HepG2 (cell line): ENCODE data around the gene INO80B. TPM values are rescaled to one million over a fixed set of nuclear protein-coding genes. Genes with fewer than 3 reads are reported as not detected.

Source experiments
- AHDC1 ChIP-seq: sonication (generic); formaldehyde crosslinking; IDR thresholded peaks from 2 replicates; pipeline ENCODE4 v1.5.1; 2020; ENCODE audit warnings: mild to moderate bottlenecking, missing genetic modification reagents, borderline replicate concordance
- DMAP1 ChIP-seq: IDR thresholded peaks from 2 replicates; pipeline ENCODE4 v1.6.1; 2016
- HNF1B ChIP-seq: sonication (generic); formaldehyde crosslinking; IDR thresholded peaks from 2 replicates; pipeline ENCODE4 v1.5.1; 2020; ENCODE audit warnings: mild to moderate bottlenecking, moderate library complexity, missing genetic modification reagents
- IRF9 ChIP-seq: sonication (generic); formaldehyde crosslinking; IDR thresholded peaks from 2 replicates; pipeline ENCODE4 v1.8.0; 2022; ENCODE audit warnings: missing genetic modification reagents, mild to moderate bottlenecking, borderline replicate concordance
- NRL ChIP-seq: sonication (generic); formaldehyde crosslinking; IDR thresholded peaks from 2 replicates; pipeline ENCODE4 v1.5.0; 2020; ENCODE audit warnings: missing genetic modification reagents, mild to moderate bottlenecking, moderate library complexity, borderline replicate concordance
- POLR2A ChIP-seq, 2 experiments: IDR thresholded peaks; 2 replicates each; pipeline ENCODE4 v1.6.1; 2011; ENCODE audit warnings: low read depth in 2 of 2, low read length in 2 of 2, mild to moderate bottlenecking in 1 of 2, moderate library complexity in 1 of 2; ENCODE audit not compliant: insufficient read depth in 1 of 2
- SIN3A ChIP-seq: IDR thresholded peaks from 2 replicates; pipeline ENCODE4 v1.6.1; 2011; ENCODE audit warnings: low read depth, mild to moderate bottlenecking, control low read depth, low read length, borderline replicate concordance
- ZBTB14 ChIP-seq: sonication (generic); formaldehyde crosslinking; IDR thresholded peaks from 2 replicates; pipeline ENCODE4 v1.4.0; 2020; ENCODE audit warnings: missing genetic modification reagents
- ZBTB34 ChIP-seq: sonication (generic); formaldehyde crosslinking; IDR thresholded peaks from 2 replicates; pipeline ENCODE4 v1.8.0; 2022; ENCODE audit warnings: mild to moderate bottlenecking, missing genetic modification reagents
- ZNF772 ChIP-seq: sonication (generic); formaldehyde crosslinking; IDR thresholded peaks from 2 replicates; pipeline ENCODE4 v1.5.0; 2020; ENCODE audit warnings: mild to moderate bottlenecking, missing genetic modification reagents
- polyA plus RNA-seq, 8 experiments: library from polyadenylated mRNA; depleted of rRNA in 3 of 8; stranded (reverse) in 7 of 8; unstranded in 1 of 8; fragments of >200 nt; fragmentation: Illumina TruSeq in 4 of 8; extraction: Trizol in 4 of 8; gene quantifications; 2 replicates each; pipeline versions ENCODE4 v1.2.1 to v1.2.3, GENCODE V29; 2011 to 2016; ENCODE audit warnings: low read depth in 4 of 8, missing spikeins in 1 of 8, mixed read lengths in 1 of 8; ENCODE audit not compliant: insufficient read depth in 1 of 8
- total RNA-seq, 5 experiments: library from RNA; depleted of rRNA; stranded (reverse); fragments of >200 nt; fragmentation: Illumina TruSeq; extraction: Trizol; gene quantifications; 2 replicates each; pipeline ENCODE4 v1.2.3, GENCODE V29; 2016; ENCODE audit warnings: low read depth in 1 of 5
- TF ChIP-seq, protein P1 (sequence below): sonication (generic); formaldehyde crosslinking; IDR thresholded peaks from 2 replicates; pipeline ENCODE4 v1.9.0; 2021; ENCODE audit warnings: missing genetic modification reagents, mild to moderate bottlenecking, borderline replicate concordance
- TF ChIP-seq, protein P2 (sequence below): sonication (generic); formaldehyde crosslinking; IDR thresholded peaks from 2 replicates; pipeline ENCODE4 v1.8.1; 2023; ENCODE audit warnings: mild to moderate bottlenecking, missing genetic modification reagents

Gene INO80B
- total and polyA plus RNA-seq, 2 of the 13 experiments (the other 11 are each of a cell fraction or from before 2014, with no cell fraction given) = 6.2 to 14.5 TPM

GRCh38 chr2:74429487-74430451 is 25.1 kb upstream of the INO80B start (continued):
- TF ChIP-seq, protein P1, sequence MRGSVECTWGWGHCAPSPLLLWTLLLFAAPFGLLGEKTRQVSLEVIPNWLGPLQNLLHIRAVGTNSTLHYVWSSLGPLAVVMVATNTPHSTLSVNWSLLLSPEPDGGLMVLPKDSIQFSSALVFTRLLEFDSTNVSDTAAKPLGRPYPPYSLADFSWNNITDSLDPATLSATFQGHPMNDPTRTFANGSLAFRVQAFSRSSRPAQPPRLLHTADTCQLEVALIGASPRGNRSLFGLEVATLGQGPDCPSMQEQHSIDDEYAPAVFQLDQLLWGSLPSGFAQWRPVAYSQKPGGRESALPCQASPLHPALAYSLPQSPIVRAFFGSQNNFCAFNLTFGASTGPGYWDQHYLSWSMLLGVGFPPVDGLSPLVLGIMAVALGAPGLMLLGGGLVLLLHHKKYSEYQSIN = no peak
- TF ChIP-seq, protein P2, sequence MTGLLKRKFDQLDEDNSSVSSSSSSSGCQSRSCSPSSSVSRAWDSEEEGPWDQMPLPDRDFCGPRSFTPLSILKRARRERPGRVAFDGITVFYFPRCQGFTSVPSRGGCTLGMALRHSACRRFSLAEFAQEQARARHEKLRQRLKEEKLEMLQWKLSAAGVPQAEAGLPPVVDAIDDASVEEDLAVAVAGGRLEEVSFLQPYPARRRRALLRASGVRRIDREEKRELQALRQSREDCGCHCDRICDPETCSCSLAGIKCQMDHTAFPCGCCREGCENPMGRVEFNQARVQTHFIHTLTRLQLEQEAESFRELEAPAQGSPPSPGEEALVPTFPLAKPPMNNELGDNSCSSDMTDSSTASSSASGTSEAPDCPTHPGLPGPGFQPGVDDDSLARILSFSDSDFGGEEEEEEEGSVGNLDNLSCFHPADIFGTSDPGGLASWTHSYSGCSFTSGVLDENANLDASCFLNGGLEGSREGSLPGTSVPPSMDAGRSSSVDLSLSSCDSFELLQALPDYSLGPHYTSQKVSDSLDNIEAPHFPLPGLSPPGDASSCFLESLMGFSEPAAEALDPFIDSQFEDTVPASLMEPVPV (CRISPR knock-in tag) = peak; percentile 75; the same call in 1 of the 2 replicates
- TF ChIP-seq SIN3A = peak; percentile 69; the same call in 1 of the 2 replicates
- TF ChIP-seq IRF9 (CRISPR knock-in tag) = 0 out of 2 replicates have a peak, but pooled peaks have one; percentile 43
- TF ChIP-seq POLR2A (IDR thresholded peaks at IDR 0.05; ENCODE audit: insufficient read depth in 1 of 2, low read depth in 2 of 2, low read length in 2 of 2) = peak; percentile 52 to 53; a peak in 3 of 4 replicates
- peak; percentile 82 for TF ChIP-seq HNF1B (CRISPR knock-in tag)
- no peak for TF ChIP-seq ZBTB14 (CRISPR knock-in tag)
- 0 out of 2 replicates have a peak, but pooled peaks have one; percentile 37 for TF ChIP-seq ZNF772 (CRISPR knock-in tag)
- peak; percentile 71; the same call in 1 of the 2 replicates for TF ChIP-seq NRL (CRISPR knock-in tag)
- TF ChIP-seq ZBTB34 = peak; percentile 94
- peak; percentile 33; the same call in 1 of the 2 replicates for TF ChIP-seq AHDC1 (CRISPR knock-in tag)
- peak; percentile 94 for TF ChIP-seq DMAP1 (CRISPR knock-in tag)
